HG03457 (cell line): Measurements from ENCODE around the gene CYBRD1.

Experiments used
- ATAC-seq: cut with Tn5 transposase; IDR thresholded peaks from one replicate; pipeline ENCODE4 v1.9.1; 2021; ENCODE audit warnings: moderate number of reproducible peaks; ENCODE audit not compliant: unreplicated experiment

Gene CYBRD1

GRCh38 chr2:171595456-171595855 lies 73.2 kb downstream of the CYBRD1 start:
- ATAC-seq = no peak

DNA sequence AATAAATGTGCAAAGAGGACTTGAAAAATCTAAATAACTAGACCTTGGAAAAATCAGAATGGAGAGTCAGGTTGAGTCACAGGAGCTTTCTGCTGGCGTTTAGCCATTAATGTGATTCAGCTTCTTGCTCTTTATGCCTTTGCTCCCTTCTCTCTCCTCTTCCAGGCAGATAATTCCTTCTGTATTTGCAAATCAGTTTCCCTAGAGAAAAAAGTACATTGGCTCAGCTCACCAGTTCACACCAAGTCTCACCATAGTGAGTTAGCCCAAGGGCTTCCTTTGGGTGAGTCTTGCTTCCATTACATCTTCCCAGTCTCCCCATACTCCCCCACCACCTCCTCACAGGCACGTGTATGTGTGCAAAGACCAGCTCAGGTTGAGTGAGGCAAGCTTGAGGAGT lies 73.6 kb downstream of the CYBRD1 start:
- no peak for ATAC-seq

DNA sequence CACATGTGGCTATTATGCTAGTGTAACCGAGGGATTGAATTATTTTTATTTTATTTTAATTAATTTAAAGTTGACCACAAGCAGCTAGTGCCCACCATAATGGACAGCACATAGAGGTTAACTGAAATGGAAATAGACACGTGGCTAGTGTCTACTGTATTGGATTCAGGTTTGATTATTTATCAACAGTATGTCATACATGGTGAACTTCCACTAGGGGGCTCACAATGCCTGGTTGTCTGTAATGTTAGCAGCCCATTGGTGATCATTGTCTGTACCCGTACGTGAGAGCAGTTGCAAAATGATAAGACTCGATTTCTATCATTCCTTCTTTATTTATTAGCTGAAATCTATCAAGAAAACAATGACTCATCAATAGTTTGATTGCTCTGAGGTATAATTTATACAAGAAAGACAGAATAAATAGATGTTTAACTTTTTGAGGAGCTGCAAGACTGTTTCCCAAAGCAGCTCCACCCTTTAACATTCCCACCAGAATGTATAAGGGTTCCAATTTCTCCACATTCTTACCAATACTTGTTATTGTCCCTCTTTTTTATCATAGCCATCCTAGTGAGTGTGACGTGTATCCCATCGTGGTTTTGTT lies 76.5 kb downstream of the CYBRD1 start:
- peak; percentile 92 for ATAC-seq

DNA sequence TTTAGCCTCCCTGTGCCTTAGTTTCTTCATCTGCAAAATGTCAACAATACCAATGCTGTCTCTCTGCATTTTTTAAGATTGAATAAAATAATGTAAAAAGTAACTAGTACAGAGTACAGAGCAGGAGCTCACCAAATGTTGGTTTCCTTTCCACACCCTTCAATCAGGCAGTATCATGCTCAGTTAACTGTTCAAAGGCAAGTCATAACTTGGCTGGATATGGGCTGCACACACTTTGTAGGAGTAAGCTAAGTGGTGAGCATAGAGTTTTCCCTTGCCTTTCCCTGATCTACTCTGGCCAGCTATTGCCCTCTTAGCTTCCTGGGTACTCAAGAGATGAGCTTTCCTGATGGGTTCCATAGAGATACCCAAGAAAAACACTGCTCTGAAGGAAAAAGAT lies 77.9 kb downstream of the CYBRD1 start:
- ATAC-seq = no peak

DNA sequence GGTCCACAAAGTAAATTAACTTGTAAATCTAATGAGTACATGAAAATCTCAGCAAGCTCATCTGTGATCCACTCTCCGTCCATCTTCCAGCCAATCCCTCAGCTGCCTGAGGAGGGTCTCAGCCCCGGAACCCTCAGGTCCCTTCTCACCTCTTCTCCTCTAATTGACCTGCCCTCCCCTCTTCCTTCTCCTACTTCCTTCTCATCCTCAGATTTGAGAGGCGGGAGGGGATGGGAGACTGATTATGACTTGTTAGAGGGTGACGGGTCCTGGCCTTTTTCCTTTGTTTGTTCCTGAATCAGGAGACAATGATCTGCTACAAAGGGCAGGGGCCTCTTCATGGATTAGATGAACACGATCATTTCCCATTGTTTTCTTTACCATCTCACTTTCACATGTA lies 80.1 kb downstream of the CYBRD1 start:
- no peak for ATAC-seq
